Astrocyte (in vitro differentiated cells and primary cell): ENCODE data around the gene MT1H. TPM values are rescaled to one million over a fixed set of nuclear protein-coding genes. Genes with fewer than 3 reads are reported as not detected.
"Not testable (repeated sequence)": the region's sequence is repeated elsewhere in the genome, so short reads cannot be mapped to it uniquely, and the experiment has no call there.

ENCODE experiments used
- DNase-seq: peaks from one replicate; pipeline ENCODE4 v3.0.0-alpha.2; 2010; ENCODE audit warnings: low read depth
- FAIRE-seq: peaks from 2 replicates; lab custom pipeline; 2011; peaks lifted over from hg19 to GRCh38; lab: Jason Lieb, UNC
- H2AFZ ChIP-seq: 2 replicates; pipeline ENCODE4 v1.6.0; 2012; ENCODE audit warnings: low read depth, low read length, inconsistent platforms
- H3K27ac ChIP-seq: 2 replicates; pipeline ENCODE4 v1.5.1; 2011; ENCODE audit warnings: low read depth, low read length, inconsistent platforms
- H3K27me3 ChIP-seq: 2 replicates; pipeline ENCODE4 v1.6.0; 2011; ENCODE audit warnings: low read length, inconsistent platforms; ENCODE audit not compliant: insufficient read depth
- H3K36me3 ChIP-seq: 2 replicates; pipeline ENCODE4 v1.5.1; 2011; ENCODE audit warnings: low read length, inconsistent platforms; ENCODE audit not compliant: insufficient read depth
- H3K4me1 ChIP-seq: 2 replicates; pipeline ENCODE4 v1.5.1; 2011; ENCODE audit warnings: low read length, inconsistent platforms; ENCODE audit not compliant: insufficient read depth
- H3K4me2 ChIP-seq: 2 replicates; pipeline ENCODE4 v1.6.0; 2012; ENCODE audit warnings: low read length, inconsistent platforms
- H3K4me3 ChIP-seq: 2 replicates; pipeline ENCODE4 v1.5.1; 2011; ENCODE audit warnings: low read depth, mild to moderate bottlenecking, low read length, inconsistent platforms; ENCODE audit not compliant: insufficient read depth
- H3K79me2 ChIP-seq: 2 replicates; pipeline ENCODE4 v1.6.0; 2012; ENCODE audit warnings: mild to moderate bottlenecking, low read length, inconsistent platforms; ENCODE audit not compliant: insufficient read depth
- H3K9ac ChIP-seq: 2 replicates; pipeline ENCODE4 v1.6.0; 2012; ENCODE audit warnings: mild to moderate bottlenecking, low read length, inconsistent platforms
- H3K9me3 ChIP-seq: 2 replicates; pipeline ENCODE4 v1.5.1; 2012; ENCODE audit warnings: low read depth, mild to moderate bottlenecking, low read length, inconsistent platforms; ENCODE audit not compliant: insufficient read depth
- H4K20me1 ChIP-seq: 2 replicates; pipeline ENCODE4 v1.6.0; 2012; ENCODE audit warnings: low read length, inconsistent platforms; ENCODE audit not compliant: insufficient read depth
- H3K27ac Mint-ChIP-seq: one replicate; pipeline ENCODE4 v1.8.0; 2021; ENCODE audit warnings: mild to moderate bottlenecking, mixed read lengths; ENCODE audit not compliant: unreplicated experiment
- H3K27me3 Mint-ChIP-seq: one replicate; pipeline ENCODE4 v1.8.0; 2021; ENCODE audit warnings: low read depth, mixed read lengths; ENCODE audit not compliant: unreplicated experiment
- H3K36me3 Mint-ChIP-seq: one replicate; pipeline ENCODE4 v1.8.0; 2021; ENCODE audit warnings: low read depth, mixed read lengths; ENCODE audit not compliant: unreplicated experiment
- H3K4me1 Mint-ChIP-seq: one replicate; pipeline ENCODE4 v1.8.0; 2021; ENCODE audit warnings: low read depth, mixed read lengths; ENCODE audit not compliant: unreplicated experiment
- H3K4me3 Mint-ChIP-seq: one replicate; pipeline ENCODE4 v1.8.0; 2021; ENCODE audit warnings: mild to moderate bottlenecking, moderate library complexity, mixed read lengths; ENCODE audit not compliant: unreplicated experiment
- H3K9me3 Mint-ChIP-seq: one replicate; pipeline ENCODE4 v1.8.0; 2021; ENCODE audit warnings: mild to moderate bottlenecking, mixed read lengths; ENCODE audit not compliant: unreplicated experiment
- EZH2 ChIP-seq: IDR thresholded peaks from 2 replicates; pipeline ENCODE4 v1.6.1; 2012; ENCODE audit warnings: mild to moderate bottlenecking, low read length, inconsistent platforms; ENCODE audit not compliant: insufficient read depth
- total RNA-seq: library from RNA; stranded (reverse); gene quantifications from 2 replicates; pipeline ENCODE4 v1.2.1, GENCODE V29; 2021
- TF ChIP-seq, protein P1 (sequence below): IDR thresholded peaks from 2 replicates; pipeline ENCODE4 v1.5.1; 2011; ENCODE audit warnings: low read depth, mild to moderate bottlenecking, inconsistent platforms, low read length, moderate library complexity; ENCODE audit not compliant: insufficient read depth

The MT1H gene
- total RNA-seq, 1 donor from 2014 or later: not detected

DNA sequence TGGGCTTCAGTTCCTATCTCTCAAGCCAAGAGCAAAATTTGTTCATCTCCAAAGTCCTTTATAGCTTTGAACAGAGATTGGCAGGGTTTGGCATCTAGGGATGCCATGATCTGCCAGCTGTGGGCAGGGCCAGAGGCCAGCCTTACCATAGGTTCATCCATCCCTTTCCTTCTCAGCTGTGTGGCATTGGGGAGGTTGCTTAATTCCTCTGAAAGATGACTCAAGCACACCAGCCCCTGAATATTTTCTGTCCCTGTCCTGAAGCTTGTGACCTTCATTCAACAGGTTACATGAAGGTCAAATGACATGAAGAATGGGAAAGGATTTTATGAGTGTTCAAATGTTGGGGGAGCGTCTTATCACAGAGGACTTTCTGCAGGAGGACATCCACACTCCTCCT is 5.1 kb upstream of the MT1H start:
- H3K27ac ChIP-seq: no peak overlapping the region
- H3K9ac ChIP-seq: no peak overlapping the region
- FAIRE-seq (no peak), DNase-seq (no peak)
- no peaks in the 10 kb centered on the region for H3K79me2 ChIP-seq
- H4K20me1 ChIP-seq: peaks cover 4% of the 10 kb centered on the region
- Mint-ChIP-seq H3K36me3 (no peaks in the 10 kb centered on the region), H3K27me3 (peaks cover 93% of the 10 kb centered on the region), H3K4me3 (no peak overlapping the region), H3K27ac (no peak overlapping the region), H3K4me1 (peaks cover 4% of the 10 kb centered on the region), H3K9me3 (peaks cover 8% of the 10 kb centered on the region)
- TF ChIP-seq, protein P1, sequence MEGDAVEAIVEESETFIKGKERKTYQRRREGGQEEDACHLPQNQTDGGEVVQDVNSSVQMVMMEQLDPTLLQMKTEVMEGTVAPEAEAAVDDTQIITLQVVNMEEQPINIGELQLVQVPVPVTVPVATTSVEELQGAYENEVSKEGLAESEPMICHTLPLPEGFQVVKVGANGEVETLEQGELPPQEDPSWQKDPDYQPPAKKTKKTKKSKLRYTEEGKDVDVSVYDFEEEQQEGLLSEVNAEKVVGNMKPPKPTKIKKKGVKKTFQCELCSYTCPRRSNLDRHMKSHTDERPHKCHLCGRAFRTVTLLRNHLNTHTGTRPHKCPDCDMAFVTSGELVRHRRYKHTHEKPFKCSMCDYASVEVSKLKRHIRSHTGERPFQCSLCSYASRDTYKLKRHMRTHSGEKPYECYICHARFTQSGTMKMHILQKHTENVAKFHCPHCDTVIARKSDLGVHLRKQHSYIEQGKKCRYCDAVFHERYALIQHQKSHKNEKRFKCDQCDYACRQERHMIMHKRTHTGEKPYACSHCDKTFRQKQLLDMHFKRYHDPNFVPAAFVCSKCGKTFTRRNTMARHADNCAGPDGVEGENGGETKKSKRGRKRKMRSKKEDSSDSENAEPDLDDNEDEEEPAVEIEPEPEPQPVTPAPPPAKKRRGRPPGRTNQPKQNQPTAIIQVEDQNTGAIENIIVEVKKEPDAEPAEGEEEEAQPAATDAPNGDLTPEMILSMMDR: no peak
- no peak for TF ChIP-seq EZH2
- H3K4me2 ChIP-seq: no peak overlapping the region
- no peak overlapping the region for H2AFZ ChIP-seq
- H3K36me3 ChIP-seq: no peaks in the 10 kb centered on the region
- no peak overlapping the region for H3K4me3 ChIP-seq
- peaks cover 99% of the 10 kb centered on the region for H3K27me3 ChIP-seq
- H3K4me1 ChIP-seq: peaks cover 11% of the 10 kb centered on the region
- H3K9me3 ChIP-seq: peaks cover 2% of the 10 kb centered on the region

- H3K36me3 Mint-ChIP-seq, H3K4me1 Mint-ChIP-seq, FAIRE-seq, H3K4me3 ChIP-seq, H3K27ac ChIP-seq, H3K4me2 ChIP-seq, H3K79me2 ChIP-seq, H3K9ac ChIP-seq, H3K9me3 ChIP-seq, DNase-seq, H4K20me1 ChIP-seq, H2AFZ ChIP-seq, H3K27ac Mint-ChIP-seq, H3K36me3 ChIP-seq, H3K4me3 Mint-ChIP-seq: not testable (repeated sequence)
- peaks cover 11% of the 10 kb centered on the region for H3K9me3 Mint-ChIP-seq
- H3K27me3 Mint-ChIP-seq: peaks cover 93% of the 10 kb centered on the region
- peaks cover 99% of the 10 kb centered on the region for H3K27me3 ChIP-seq
- peaks cover 11% of the 10 kb centered on the region for H3K4me1 ChIP-seq
Observed at GRCh38 chr16:56665286-56666261, 4.0 kb upstream of the MT1H start.

- H3K4me2 ChIP-seq: peak within 1 kb of the TSS; percentile 64
- no peak for DNase-seq
- peaks cover 99% of the 10 kb centered on the region for H3K27me3 ChIP-seq
Observed at GRCh38 chr16:56667581-56668571, 1.7 kb upstream of the MT1H start, which contains the start of gene MT1G. Gene MT1G (minus strand): TSS chr16:56668065. CDS start chr16:56667993, 72 bp downstream.

More at GRCh38 chr16:56667581-56668571, 1.7 kb upstream of the MT1H start, which contains the start of gene MT1G:
- no peaks in the 10 kb centered on the region for H3K36me3 ChIP-seq
- H3K9ac ChIP-seq: no peak within 1 kb of the TSS
- Mint-ChIP-seq H3K9me3 (peaks cover 11% of the 10 kb centered on the region), H3K27me3 (peaks cover 94% of the 10 kb centered on the region), H3K4me3 (no peak within 1 kb of the TSS), H3K4me1 (peaks cover 4% of the 10 kb centered on the region), H3K27ac (peak within 1 kb of the TSS; percentile 47), H3K36me3 (peaks cover 2% of the 10 kb centered on the region)
- FAIRE-seq: no peak
- peaks cover 2% of the 10 kb centered on the region for H3K9me3 ChIP-seq
- H2AFZ ChIP-seq: peak within 1 kb of the TSS; percentile 43
- TF ChIP-seq, protein P1: no peak
- TF ChIP-seq EZH2: peak; percentile 91
- no peak within 1 kb of the TSS for H3K27ac ChIP-seq
- no peaks in the 10 kb centered on the region for H3K79me2 ChIP-seq
- peaks cover 8% of the 10 kb centered on the region for H3K4me1 ChIP-seq
- peaks cover 4% of the 10 kb centered on the region for H4K20me1 ChIP-seq
- H3K4me3 ChIP-seq: no peak within 1 kb of the TSS
